GM18873 (cell line): Measurements from ENCODE around the gene CLDN2.

Experiments used
- ATAC-seq: cut with Tn5 transposase; IDR thresholded peaks from one replicate; pipeline ENCODE4 v1.9.1; 2021; ENCODE audit warnings: mild to moderate bottlenecking, moderate library complexity, moderate number of reproducible peaks; ENCODE audit not compliant: unreplicated experiment, low FRiP score

CLDN2 gene

DNA sequence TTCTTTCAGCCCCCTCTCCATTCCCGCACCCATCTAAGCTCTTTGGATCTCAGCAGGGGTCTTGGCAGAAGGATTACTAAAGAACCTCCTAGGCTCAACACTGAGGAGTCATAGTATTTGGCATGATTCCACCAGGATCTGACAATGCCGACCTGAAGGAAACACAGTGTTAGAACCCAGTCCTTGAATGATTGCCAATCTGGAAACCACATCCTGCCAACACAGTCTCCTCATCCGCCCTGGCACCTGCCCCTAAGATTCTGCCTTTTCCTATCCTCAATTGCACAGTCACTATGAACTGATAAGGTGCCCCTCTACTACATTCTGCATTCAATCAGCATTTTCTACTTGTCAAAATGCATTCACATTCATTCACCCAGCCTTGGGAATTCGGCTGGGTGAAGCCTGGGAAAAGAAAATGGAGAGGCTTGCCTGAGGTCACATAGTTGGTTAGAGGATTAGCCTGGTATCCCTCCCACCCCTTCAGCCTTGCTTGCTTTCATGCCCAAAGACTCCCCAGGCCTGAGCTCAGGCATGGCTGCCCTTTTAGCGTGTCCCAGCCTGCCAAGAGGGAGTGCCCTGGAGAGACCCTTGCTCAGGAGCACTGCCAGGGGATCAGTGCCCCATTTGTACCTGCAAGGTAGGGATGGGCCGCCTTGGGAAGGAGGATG, 2.2 kb upstream of the CLDN2 start:
- no peak for ATAC-seq

DNA sequence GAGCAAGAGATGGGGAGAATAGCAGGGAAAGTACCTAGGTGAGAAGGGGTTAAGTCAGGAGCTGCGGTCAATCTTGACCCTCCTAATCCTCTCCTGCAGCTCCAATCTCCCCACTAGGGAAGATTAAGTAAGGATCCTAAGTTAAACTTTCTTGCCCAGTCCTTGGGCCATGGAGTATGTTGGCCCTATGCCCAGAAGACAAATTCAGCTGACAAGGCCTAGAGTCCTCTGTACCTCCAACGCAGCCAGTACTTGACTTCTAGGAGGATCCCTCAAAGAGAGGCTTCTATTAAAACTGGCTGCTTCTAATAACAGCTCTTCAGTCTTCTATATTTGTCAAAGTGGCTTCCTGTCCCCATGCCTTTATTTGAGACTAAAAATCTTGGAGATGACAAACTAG, 1.4 kb downstream of the CLDN2 start:
- ATAC-seq = no peak

DNA sequence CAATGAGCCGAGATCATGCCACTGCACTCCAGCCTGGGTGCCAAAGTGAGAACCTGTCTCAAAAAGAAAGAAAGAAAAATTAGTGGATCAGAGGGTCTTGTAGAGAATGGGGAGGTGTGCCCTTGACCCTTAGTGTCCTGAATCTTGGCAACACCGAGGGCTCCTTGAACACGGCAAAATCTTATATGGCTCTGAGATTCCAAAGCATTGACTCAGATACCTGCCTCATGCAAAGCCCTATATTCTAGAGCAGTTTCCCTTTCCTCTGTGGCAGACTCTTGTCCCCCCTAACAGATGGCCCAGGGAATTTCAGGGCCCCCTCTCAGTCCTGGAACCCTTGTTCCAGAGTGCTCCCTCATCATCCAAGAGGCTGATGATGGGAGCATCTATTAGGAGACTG, 6.8 kb downstream of the CLDN2 start:
- ATAC-seq = no peak

DNA sequence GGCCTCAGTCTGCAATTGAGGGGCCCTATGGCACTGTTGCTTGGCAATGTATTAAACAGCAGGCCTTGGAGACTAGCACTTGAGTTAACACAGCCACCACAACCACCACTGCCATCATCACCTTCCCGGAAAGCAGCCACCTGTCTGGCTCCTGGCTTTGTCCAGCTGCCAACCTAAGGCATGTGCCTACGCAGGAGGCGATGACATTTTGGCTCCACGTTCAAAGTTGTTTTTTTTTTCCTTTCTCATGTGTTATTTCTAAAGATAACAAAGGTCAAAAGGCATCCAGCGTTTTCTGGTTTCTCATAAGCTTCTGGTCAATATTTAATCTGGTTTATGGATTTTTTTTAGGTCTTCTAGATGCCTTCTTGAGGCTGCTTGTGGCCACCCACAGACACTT, 7.5 kb downstream of the CLDN2 start:
- ATAC-seq = no peak

DNA sequence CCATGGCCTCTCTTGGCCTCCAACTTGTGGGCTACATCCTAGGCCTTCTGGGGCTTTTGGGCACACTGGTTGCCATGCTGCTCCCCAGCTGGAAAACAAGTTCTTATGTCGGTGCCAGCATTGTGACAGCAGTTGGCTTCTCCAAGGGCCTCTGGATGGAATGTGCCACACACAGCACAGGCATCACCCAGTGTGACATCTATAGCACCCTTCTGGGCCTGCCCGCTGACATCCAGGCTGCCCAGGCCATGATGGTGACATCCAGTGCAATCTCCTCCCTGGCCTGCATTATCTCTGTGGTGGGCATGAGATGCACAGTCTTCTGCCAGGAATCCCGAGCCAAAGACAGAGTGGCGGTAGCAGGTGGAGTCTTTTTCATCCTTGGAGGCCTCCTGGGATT, 8.0 kb downstream of the CLDN2 start:
- ATAC-seq = no peak

DNA sequence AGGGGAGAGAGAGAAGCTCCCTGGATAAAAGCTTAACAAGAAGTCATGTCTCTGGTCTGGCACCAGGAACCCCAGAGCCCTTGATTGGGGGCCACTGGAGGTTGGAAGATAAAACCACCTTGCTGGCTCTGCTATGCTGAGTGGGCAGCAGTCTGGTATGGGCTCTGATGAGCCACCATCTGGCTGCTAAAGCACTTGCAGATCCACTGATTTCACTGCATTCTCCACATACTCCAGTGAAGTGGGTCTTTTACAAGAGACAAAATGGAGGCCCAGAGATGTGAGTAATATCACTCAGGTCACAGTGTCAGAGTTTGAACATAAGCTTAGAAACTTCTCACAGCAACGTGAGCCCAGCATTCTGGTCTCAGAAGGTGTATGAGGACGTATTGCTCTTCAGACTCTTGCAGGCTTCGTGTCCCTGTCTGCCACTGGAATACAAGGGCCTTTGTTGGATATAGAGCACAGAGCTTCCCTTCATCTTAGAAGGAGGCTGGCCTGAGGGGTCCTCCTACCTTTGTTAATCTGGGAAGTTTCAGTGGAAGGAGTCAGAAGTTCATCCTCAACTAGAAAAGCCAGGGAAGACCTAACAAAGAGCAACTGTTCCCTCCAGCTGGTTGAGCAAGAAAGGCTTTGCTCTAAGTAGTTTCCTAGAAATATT, 11.8 kb downstream of the CLDN2 start:
- no peak for ATAC-seq

DNA sequence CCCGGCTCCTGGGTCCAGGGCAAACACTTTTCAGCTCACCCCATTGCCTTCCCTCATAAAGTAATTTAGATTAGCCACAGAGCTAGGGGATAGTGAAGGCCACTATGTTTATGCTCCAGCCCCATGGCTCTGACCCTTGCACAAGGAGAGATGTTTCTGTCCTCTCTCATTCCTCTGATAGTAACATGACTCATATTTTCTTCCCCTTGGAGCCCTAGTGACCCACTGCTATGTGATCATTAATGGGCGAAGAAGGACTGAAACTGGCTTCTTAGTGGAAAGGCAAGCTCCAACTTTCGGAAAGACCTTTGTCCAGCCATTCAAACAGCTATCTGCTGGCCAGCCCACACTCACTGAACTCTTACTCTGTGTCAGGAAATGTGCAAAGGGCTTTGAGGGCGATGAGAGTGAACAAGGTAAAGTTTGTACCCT, 12.3 kb downstream of the CLDN2 start:
- no peak for ATAC-seq

DNA sequence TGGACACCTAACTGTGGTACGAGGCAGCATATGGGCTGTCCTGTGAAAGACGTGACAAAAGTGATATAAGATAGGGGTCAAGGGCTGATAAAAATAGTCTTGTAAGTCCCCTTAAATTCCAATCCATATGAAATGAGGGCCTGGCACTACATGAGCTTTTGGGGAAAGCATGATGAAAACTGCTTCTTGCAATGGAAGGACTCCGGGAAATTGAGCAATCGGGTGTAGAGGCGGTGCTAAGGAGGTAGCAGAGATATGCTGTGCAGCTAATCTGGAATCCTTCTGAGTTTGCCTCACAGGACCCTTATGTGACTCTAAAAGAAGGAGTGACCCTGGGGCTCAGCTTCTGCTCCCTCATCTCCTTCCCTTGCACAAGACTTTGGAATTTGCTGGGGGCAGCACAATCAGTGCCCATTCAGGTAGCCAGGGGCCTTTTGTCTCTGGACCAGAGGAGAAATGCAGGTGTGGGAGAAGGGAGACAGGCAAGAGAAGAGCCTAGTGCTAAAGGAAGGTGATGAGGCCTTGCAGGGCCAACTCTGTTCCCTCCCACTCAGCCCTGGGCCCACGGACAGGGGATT, 12.8 kb downstream of the CLDN2 start:
- no peak for ATAC-seq

DNA sequence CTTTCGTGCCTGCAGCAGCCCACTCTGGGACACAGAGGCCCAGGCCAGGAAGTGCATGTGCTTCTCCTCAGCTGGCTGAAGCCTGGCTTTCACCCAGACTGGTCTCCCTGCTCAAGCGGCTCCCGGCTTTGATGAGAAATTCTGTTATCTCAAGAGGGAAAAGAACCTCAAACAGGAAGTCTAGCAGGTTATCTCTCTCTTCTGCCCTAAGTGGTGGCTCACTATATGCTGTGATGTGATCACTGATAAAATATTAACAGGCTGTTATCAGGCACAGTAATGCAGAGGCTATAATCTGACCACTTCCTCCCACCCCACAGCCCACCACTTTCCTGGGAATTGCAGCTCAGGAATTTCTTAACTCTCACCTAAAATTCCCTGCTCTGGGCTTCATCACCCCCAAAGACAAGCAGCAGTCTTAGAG, 13.3 kb downstream of the CLDN2 start:
- no peak for ATAC-seq

DNA sequence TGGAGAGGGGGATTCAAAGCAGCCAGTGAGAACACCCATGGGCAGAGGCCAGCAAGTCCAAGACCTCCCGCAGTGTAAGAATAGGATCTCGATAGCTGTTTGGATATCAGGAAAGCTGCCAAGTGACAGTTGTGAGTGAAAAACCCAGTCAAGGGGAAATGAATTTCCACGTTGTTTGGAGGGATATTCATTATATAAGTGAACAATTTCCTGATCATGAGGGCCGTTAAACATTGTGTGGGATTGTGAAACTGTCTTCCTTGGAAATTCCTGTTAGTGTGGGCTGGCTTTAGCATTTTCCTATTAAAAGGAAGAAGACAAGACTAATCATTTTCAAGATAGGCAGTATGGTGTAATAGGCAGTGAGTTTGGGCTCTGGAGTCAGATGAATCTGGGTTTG, 15.0 kb downstream of the CLDN2 start:
- no peak for ATAC-seq

DNA sequence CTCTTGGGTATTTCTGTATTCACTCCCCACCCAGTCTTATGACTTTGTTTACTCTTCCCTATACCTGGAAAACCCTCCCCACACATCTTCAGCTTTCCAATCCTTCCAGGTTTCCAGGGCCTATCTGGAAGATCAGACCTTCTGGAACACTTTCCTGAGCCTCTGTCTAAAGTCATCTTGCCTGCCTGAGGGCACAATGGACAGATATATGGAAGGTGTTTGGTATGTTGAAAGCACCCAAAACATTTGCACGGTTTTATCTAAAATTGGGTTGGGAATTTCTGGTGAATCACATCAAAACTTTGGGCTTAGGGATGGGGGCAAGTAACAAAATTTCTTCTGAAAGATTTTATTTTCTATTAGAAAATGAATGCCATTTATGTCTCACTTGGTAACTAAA, 16.0 kb downstream of the CLDN2 start:
- no peak for ATAC-seq

DNA sequence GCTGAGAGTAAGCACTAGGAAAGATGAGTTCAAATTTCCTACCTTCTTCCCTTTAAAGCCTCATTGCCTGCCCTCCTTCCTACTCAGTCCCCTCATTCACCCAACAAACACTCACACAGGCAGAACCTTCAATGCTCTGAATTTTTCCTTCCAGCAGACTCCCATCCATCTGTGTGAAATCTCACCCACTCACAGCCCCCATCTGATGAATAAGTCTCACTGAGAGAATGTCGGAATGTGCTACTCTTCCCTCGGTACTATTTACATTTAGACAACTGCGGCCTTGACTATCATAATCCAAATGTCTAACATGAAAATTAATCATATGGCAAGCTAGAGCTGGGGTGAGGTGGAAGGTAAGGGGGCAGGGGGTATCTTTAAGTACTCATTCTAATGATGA, 19.4 kb downstream of the CLDN2 start:
- no peak for ATAC-seq

DNA sequence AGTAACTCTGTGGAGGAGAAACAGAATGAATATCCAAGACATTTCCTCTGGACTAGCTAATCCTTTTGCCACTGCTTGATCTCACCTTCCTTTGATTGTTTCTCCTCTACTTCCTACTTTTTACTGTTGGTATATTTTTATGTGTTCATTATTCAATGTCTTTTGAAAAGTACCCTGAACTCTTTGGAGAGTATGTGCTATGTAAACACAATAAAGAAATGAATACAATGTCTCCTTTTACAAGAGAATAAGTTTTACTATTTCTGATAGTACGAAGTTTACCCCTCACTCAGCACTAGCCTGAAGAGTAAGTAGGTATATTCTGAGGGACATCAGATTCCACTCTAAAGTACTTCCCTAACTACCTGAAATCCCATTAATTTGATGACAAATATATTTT, 19.9 kb downstream of the CLDN2 start:
- no peak for ATAC-seq

DNA sequence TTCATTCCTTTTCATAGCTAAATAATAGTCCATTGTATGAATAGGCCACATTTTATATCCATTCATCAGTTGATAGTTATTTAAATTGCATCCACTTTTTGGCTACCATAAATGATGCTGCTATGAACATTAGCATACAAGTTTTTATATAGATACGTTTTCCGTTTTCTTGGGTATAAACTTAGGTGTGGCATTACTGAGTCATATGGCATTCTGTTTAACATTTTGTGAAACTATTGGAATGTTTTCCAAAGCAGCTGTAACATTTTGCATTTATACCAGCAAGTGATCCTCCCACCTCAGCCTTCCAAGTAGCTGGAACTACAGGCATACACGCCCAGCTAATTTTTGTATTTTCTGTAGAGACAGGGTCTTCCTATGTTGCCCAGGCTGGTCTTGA, 26.3 kb downstream of the CLDN2 start:
- no peak for ATAC-seq

DNA sequence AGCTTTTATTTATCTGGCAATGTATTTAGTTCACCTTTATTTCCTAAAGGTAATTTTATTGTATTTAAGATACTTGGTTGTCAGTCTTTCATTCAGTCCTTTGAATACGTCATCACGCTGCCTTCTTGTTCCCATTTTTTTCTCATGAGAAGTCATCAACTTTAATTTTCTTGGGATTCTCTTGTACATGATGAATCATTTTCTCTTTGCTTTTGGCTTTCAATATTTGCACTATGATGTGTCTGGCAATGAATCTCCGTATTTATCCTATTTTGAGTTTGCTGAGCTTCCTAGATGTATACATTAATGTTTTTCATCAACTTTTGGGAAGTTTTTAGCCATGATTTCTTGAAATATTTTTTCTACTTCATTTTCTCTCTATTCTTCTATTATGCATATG, 28.4 kb downstream of the CLDN2 start:
- no peak for ATAC-seq

DNA sequence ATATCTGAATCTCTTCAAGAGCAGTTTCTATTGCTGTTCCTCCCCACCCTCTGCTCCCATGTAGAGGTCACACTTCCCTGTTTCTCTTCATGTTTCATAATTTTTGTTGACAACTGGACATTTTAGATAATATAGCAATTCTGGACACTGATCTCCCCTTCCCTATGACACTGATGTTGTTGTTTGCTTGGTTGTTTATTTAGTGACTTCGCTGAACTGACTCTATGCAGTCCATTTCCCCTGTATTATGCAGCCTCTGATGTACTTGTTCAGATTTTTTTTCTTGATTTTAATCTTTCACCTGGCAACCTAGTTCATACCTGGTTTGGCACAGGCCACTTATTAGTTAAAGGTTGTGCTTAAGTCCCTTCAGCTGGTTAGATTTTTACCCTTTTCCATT, 29.2 kb downstream of the CLDN2 start:
- ATAC-seq = no peak

DNA sequence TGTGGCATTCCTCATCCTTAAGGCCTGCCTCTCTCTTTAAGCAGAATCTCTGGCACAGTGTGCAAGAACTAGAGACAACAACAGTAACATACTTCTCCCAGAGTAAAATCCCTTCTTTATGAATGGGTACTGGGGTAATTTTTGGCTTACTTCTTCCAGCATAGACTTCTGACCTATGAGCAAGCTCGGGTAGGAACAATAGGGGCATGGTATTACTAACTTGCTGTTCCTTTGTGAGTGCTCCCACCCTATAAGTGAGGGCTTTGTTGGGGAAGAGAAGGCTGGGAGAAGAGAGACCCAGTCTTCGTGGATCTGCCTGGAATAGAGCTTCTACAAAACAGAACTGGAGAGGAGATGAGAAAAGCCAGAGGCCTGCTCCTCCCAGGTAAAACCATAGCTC, 30.2 kb downstream of the CLDN2 start:
- ATAC-seq = no peak

DNA sequence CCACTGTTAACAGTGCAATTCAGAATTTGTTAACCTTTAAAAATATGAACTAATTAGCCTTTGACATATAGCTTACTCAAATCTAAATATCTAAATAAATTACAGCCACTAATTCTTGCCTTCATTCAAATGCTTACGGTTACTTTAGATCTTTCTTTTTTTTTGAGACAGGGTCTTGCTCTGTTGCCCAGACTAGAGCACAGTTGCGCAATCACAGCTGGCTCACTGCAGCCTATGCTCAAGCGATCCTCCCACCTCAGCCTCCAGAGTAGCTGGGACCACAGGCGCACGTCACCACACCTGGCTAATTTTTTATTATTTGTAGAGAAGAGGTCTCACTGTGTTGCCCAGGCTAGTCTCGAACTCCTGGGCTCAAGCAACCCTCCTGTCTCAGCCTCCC, 31.0 kb downstream of the CLDN2 start:
- no peak for ATAC-seq

DNA sequence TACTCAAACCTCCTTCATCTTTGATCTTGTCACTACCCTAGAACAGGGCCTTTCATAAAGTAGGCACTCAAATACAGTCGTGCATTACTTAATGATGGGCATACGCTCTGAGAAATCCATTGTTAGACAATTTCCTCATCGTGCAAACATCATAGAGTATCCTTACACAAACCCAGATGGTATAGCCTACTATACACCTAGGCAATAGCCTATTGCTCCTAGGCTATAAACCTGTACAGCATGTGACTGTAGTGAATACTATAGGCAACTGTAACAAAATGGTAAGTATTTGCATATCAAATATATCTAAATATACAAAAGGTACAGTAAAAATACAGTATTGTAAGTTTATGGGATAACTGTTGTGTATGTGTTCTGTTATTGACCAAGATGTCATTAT, 31.9 kb downstream of the CLDN2 start:
- ATAC-seq = no peak

DNA sequence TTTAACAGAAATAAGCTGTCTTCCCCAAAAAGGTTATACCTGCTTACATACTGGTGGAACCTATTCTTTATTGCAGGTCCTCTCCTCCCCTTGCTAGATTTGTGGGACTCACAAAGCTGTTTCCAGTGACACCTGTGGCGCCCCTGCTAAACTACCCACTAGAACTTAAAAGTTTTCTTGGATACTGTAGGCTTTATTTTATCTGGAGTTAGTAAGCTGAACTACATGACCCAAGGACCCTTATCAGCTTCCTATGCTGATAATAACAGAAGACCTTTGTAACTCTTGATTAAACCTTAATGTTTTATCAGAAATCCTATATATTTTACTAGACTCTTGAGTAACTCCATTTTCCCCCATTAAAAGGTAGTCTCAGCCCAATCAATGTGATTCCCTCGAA, 32.3 kb downstream of the CLDN2 start:
- no peak for ATAC-seq

DNA sequence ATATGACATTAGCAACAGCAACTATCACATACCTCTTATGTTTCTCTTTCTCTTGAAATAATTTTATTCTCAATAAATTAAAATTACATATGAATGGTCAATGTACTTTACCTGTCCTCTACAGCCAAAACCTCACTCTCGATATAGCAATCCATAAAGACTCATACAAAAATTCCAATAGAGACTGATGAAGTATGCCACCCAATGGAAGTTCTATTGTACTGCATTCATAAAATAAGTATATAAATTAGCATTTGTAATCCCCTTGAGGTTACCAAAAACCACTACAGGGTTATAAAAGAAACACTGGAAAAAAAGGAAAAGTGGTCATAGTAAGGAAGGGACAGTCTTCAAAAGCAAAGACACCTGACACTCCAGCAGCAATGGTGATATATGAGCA, 32.8 kb downstream of the CLDN2 start:
- no peak for ATAC-seq

DNA sequence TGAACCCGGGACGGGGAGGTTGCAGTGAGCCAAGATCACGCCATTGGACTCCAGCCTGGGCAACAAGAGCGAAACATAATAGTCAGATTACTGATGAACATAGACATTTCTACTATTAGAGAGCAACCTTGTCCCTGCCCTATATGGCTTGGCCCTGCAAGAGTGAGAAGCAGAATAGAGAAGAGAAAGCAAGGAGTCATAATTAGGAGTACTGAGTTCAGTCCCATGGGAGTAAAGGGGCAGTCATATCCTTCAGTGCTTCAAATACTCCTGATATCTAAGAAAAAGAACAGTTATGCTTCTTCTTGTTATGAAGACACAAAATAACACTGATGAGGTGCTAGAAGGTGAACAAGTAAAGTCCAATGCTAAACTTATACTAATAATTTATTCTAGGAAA, 33.8 kb downstream of the CLDN2 start:
- no peak for ATAC-seq
